Astrocyte (in vitro differentiated cells and primary cell): ENCODE data around the gene MYRIP.

Experiments
- CTCF ChIP-seq: IDR thresholded peaks from 2 replicates; pipeline ENCODE4 v1.5.1; 2011; ENCODE audit warnings: low read depth, mild to moderate bottlenecking, inconsistent platforms, low read length, moderate library complexity; ENCODE audit not compliant: insufficient read depth
- EZH2 ChIP-seq: IDR thresholded peaks from 2 replicates; pipeline ENCODE4 v1.6.1; 2012; ENCODE audit warnings: mild to moderate bottlenecking, low read length, inconsistent platforms; ENCODE audit not compliant: insufficient read depth

DNA sequence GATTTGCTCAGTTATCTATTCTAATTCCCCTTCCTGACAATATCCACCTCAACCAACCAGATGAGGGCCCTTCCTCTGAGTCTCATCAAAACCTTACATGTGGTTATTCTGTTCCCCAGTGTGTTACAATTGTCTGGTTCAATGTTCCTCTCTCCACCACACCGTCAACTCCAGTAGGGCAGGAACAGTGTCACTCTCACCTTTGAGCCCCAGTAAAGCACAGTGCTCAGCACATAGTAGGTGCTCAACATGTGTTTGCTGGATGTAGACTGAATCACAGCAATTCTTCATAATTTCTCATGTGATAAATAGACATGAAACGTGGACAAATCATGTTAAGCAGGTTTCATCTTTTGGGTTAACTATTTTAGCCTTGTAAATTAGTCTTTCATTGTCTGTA lies 397.1 kb downstream of the MYRIP start:
- no peak for TF ChIP-seq CTCF
- TF ChIP-seq EZH2, result no peak
